ENCODE data around the gene KLC1. TPM values are rescaled to one million over a fixed set of nuclear protein-coding genes. Genes with fewer than 3 reads are reported as not detected.

Gene KLC1
- total RNA-seq, 1 experiment from 2014 or later, result 121 TPM

- BruUV-seq (replicated peaks), result no TSS peak
- Histone ChIP-seq H3K4me3 (replicated peaks in 1 of 2; ENCODE audit: low read depth in 1 of 2, low read length in 2 of 2) (no peak overlapping the region), H3K27ac (ENCODE audit: low read depth, low read length) (no peak overlapping the region), H3K9me2 (ENCODE audit: insufficient read depth) (no peaks in the 10 kb centered on the region), H3K9ac (ENCODE audit: low read length) (no peak overlapping the region), H3K4me1 (ENCODE audit: control insufficient read depth in 1 of 2, insufficient read depth in 2 of 2, low read length in 2 of 2) (peaks cover 20 to 42% of the 10 kb centered on the region in 2 experiments), H2AFZ (ENCODE audit: low read depth, low read length, poor library complexity, severe bottlenecking) (no peak overlapping the region), H3K9me3 (ENCODE audit: control insufficient read depth in 1 of 2, insufficient read depth in 1 of 2, low read depth in 1 of 2, low read length in 2 of 2) (no peaks in the 10 kb centered on the region), H3K4me2 (ENCODE audit: low read length) (no peak overlapping the region), H3K79me2 (ENCODE audit: insufficient read depth, low read length) (no peaks in the 10 kb centered on the region), H3K27me3 (ENCODE audit: insufficient read depth, low read length) (no peaks in the 10 kb centered on the region), H4K20me1 (ENCODE audit: insufficient read depth) (no peaks in the 10 kb centered on the region), H3K36me3 (ENCODE audit: control insufficient read depth in 1 of 2, insufficient read depth in 2 of 2, low read length in 2 of 2) (no peaks in the 10 kb centered on the region)
- intact Hi-C loops (cut with micrococcal nuclease), result no loop called here
- TF ChIP-seq YY1 (IDR thresholded peaks at IDR 0.05; ENCODE audit: extremely low read depth, insufficient replicate concordance, low read depth, low read length) (no peak), POLR2A (IDR thresholded peaks at IDR 0.05; ENCODE audit: borderline replicate concordance, extremely low read depth, insufficient read depth, insufficient read length) (no peak), TCF7L2 (IDR thresholded peaks at IDR 0.05; ENCODE audit: borderline replicate concordance, extremely low read depth, insufficient read depth, insufficient read length) (no peak), ZFX (IDR thresholded peaks at IDR 0.05) (no peak), RAD21 (IDR thresholded peaks at IDR 0.05; ENCODE audit: low read depth) (no peak), CBX3 (IDR thresholded peaks at IDR 0.05; ENCODE audit: low read depth) (no peak), POLR2AphosphoS5 (IDR thresholded peaks at IDR 0.05; ENCODE audit: low read depth, low read length) (no peak), ELF1 (IDR thresholded peaks at IDR 0.05; ENCODE audit: borderline replicate concordance, low read depth) (no peak), REST (IDR thresholded peaks at IDR 0.05; ENCODE audit: low read depth) (no peak), FOSL1 (IDR thresholded peaks at IDR 0.05; ENCODE audit: low read depth) (no peak), SP1 (IDR thresholded peaks at IDR 0.05; ENCODE audit: low read depth) (no peak), ZNF274 (IDR thresholded peaks at IDR 0.05; ENCODE audit: low read depth, low read length) (no peak), EZH2 (IDR thresholded peaks at IDR 0.05) (no peak)
- TF ChIP-seq, protein P1, sequence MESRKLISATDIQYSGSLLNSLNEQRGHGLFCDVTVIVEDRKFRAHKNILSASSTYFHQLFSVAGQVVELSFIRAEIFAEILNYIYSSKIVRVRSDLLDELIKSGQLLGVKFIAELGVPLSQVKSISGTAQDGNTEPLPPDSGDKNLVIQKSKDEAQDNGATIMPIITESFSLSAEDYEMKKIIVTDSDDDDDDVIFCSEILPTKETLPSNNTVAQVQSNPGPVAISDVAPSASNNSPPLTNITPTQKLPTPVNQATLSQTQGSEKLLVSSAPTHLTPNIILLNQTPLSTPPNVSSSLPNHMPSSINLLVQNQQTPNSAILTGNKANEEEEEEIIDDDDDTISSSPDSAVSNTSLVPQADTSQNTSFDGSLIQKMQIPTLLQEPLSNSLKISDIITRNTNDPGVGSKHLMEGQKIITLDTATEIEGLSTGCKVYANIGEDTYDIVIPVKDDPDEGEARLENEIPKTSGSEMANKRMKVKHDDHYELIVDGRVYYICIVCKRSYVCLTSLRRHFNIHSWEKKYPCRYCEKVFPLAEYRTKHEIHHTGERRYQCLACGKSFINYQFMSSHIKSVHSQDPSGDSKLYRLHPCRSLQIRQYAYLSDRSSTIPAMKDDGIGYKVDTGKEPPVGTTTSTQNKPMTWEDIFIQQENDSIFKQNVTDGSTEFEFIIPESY (IDR thresholded peaks at IDR 0.05; ENCODE audit: extremely low read depth, insufficient replicate concordance, low read length), result no peak
- TF ChIP-seq, protein P2, sequence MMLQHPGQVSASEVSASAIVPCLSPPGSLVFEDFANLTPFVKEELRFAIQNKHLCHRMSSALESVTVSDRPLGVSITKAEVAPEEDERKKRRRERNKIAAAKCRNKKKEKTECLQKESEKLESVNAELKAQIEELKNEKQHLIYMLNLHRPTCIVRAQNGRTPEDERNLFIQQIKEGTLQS (IDR thresholded peaks at IDR 0.05), result no peak
- TF ChIP-seq, protein P3, sequence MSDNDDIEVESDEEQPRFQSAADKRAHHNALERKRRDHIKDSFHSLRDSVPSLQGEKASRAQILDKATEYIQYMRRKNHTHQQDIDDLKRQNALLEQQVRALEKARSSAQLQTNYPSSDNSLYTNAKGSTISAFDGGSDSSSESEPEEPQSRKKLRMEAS (IDR thresholded peaks at IDR 0.05), result no peak
- ChIA-PET CTCF (no interaction called here), RAD21 (ENCODE audit: low non-redundant PET in 1 of 2, low total read pairs in 2 of 2, uncharacterized antibody in 2 of 2, unreplicated experiment in 2 of 2) (no interaction called here), POLR2A (no interaction called here)
- DNase-seq (ENCODE audit: low read depth, low spot score), result no peak
- ATAC-seq, result no peak
Measured at GRCh38 chr14:103621860-103622259, 7.2 kb upstream of the KLC1 start.

Data from HCT116 (cell line).